Liver (tissue), 9 donors: ENCODE data around the gene SOD1. TPM values are rescaled to one million over a fixed set of nuclear protein-coding genes. Genes with fewer than 3 reads are reported as not detected.

Experiments
- DNase-seq: peaks from one replicate; pipeline ENCODE4 v3.0.0-alpha.2; 2017; ENCODE audit warnings: low spot score
- H3K27ac ChIP-seq, 2 donors: one replicate each; pipeline ENCODE4 v1.7.0; 2013; ENCODE audit warnings: inconsistent platforms in 2 of 2, low read length in 2 of 2, control low read depth in 1 of 2, low read depth in 1 of 2, mild to moderate bottlenecking in 1 of 2
- H3K27me3 ChIP-seq, 4 donors: one replicate each; pipeline versions ENCODE4 v1.6.1 to v1.7.0; 2013; ENCODE audit warnings: low read length in 3 of 4, inconsistent platforms in 1 of 4, mild to moderate bottlenecking in 1 of 4, moderate library complexity in 1 of 4; ENCODE audit not compliant: control insufficient read depth in 4 of 4, insufficient read depth in 4 of 4
- H3K36me3 ChIP-seq, 4 donors: one replicate each; pipeline versions ENCODE4 v1.6.1 to v1.7.0; 2013; ENCODE audit warnings: low read length in 3 of 4, mild to moderate bottlenecking in 3 of 4, low read depth in 1 of 4, moderate library complexity in 1 of 4; ENCODE audit not compliant: control insufficient read depth in 4 of 4, insufficient read depth in 3 of 4
- H3K4me1 ChIP-seq, 4 donors: one replicate each; pipeline versions ENCODE4 v1.6.1 to v1.7.0; 2013; ENCODE audit warnings: low read length in 3 of 4, mild to moderate bottlenecking in 3 of 4, moderate library complexity in 1 of 4; ENCODE audit not compliant: control insufficient read depth in 4 of 4, insufficient read depth in 4 of 4
- H3K4me3 ChIP-seq, 3 donors: one replicate each; pipeline versions ENCODE4 v1.6.1 to v1.7.0; 2013; ENCODE audit warnings: low read length in 3 of 3, control low read depth in 1 of 3, low read depth in 1 of 3, mild to moderate bottlenecking in 1 of 3
- H3K9ac ChIP-seq, 2 donors: one replicate each; pipeline ENCODE4 v1.7.0; 2013; ENCODE audit warnings: low read length in 2 of 2, mild to moderate bottlenecking in 2 of 2, moderate library complexity in 2 of 2, control low read depth in 1 of 2, low read depth in 1 of 2
- H3K9me3 ChIP-seq, 4 donors: one replicate each; pipeline versions ENCODE4 v1.6.1 to v1.7.0; 2013; ENCODE audit warnings: low read length in 3 of 4; ENCODE audit not compliant: control insufficient read depth in 4 of 4
- ATF3 ChIP-seq: IDR thresholded peaks from 2 replicates; pipeline ENCODE4 v1.6.1; 2016; ENCODE audit warnings: antibody characterized with exemption
- CTCF ChIP-seq: fragments of 150-350 bp; IDR thresholded peaks from 2 replicates; pipeline ENCODE4 v1.5.1; 2017; ENCODE audit warnings: improper control_type of control experiment, low read depth, low read length; ENCODE audit not compliant: missing input control
- EGR1 ChIP-seq, 2 donors: IDR thresholded peaks; 2 replicates each; pipeline ENCODE4 v1.6.1; 2016 to 2018; ENCODE audit warnings: antibody characterized with exemption in 2 of 2, low read depth in 2 of 2
- FOXA1 ChIP-seq: IDR thresholded peaks from 2 replicates; pipeline ENCODE4 v1.6.1; 2016; ENCODE audit warnings: antibody characterized with exemption
- FOXA2 ChIP-seq: IDR thresholded peaks from 2 replicates; pipeline ENCODE4 v1.6.1; 2016; ENCODE audit warnings: antibody characterized with exemption
- GABPA ChIP-seq, 2 donors: IDR thresholded peaks in 1 of 2; conservative IDR thresholded peaks in 1 of 2; 2 replicates each; pipeline ENCODE4 v1.6.1; 2016; ENCODE audit warnings: antibody characterized with exemption in 2 of 2, mild to moderate bottlenecking in 1 of 2, moderate library complexity in 1 of 2
- HNF4A ChIP-seq, 2 donors: conservative IDR thresholded peaks; 2 replicates each; pipeline ENCODE4 v1.6.1; 2016; ENCODE audit warnings: antibody characterized with exemption in 2 of 2, mild to moderate bottlenecking in 2 of 2
- HNF4G ChIP-seq: IDR thresholded peaks from 2 replicates; pipeline ENCODE4 v1.6.1; 2016; ENCODE audit warnings: antibody characterized with exemption
- JUND ChIP-seq, 2 donors: IDR thresholded peaks; 2 replicates each; pipeline ENCODE4 v1.6.1; 2016; ENCODE audit warnings: antibody characterized with exemption in 2 of 2
- MAX ChIP-seq: IDR thresholded peaks from 2 replicates; pipeline ENCODE4 v1.6.1; 2016; ENCODE audit warnings: antibody characterized with exemption
- NR2F2 ChIP-seq: IDR thresholded peaks from 2 replicates; pipeline ENCODE4 v1.6.1; 2016; ENCODE audit warnings: antibody characterized with exemption
- RAD21 ChIP-seq, 2 donors: IDR thresholded peaks; 2 replicates each; pipeline ENCODE4 v1.6.1; 2016; ENCODE audit warnings: antibody characterized with exemption in 2 of 2, mild to moderate bottlenecking in 2 of 2
- REST ChIP-seq: IDR thresholded peaks from 2 replicates; pipeline ENCODE4 v1.6.1; 2016; ENCODE audit warnings: antibody characterized with exemption, mild to moderate bottlenecking
- RXRA ChIP-seq, 2 donors: IDR thresholded peaks; 2 replicates each; pipeline ENCODE4 v1.6.1; 2017 to 2018; ENCODE audit warnings: antibody characterized with exemption in 2 of 2, mild to moderate bottlenecking in 1 of 2
- SP1 ChIP-seq: IDR thresholded peaks from 2 replicates; pipeline ENCODE4 v1.6.1; 2018; ENCODE audit warnings: antibody characterized with exemption, mild to moderate bottlenecking
- TAF1 ChIP-seq: conservative IDR thresholded peaks from 2 replicates; pipeline ENCODE4 v1.6.1; 2016; ENCODE audit warnings: antibody characterized with exemption, mild to moderate bottlenecking
- YY1 ChIP-seq: IDR thresholded peaks from 2 replicates; pipeline ENCODE4 v1.6.1; 2016; ENCODE audit warnings: antibody characterized with exemption, mild to moderate bottlenecking
- ZBTB33 ChIP-seq: IDR thresholded peaks from 2 replicates; pipeline ENCODE4 v1.6.1; 2016; ENCODE audit warnings: antibody characterized with exemption
- WGBS: extraction: QIAGEN DNeasy Blood & Tissue Kit; methylation state at CpG from one replicate; pipeline ENCODE4 v1.1.7; 2013; 5-methylcytosine and 5-hydroxymethylcytosine counted together
- polyA plus RNA-seq, 2 donors: library from polyadenylated mRNA; stranded (reverse) in 1 of 2; unstranded in 1 of 2; fragments of 200-250 nt in 1 of 2; fragments of >200 nt in 1 of 2; fragmentation: Nextera tagmentation in 1 of 2; extraction: Ambion mirVana in 1 of 2; gene quantifications; one replicate each; pipeline versions ENCODE4 v1.2.1 to v1.2.3, GENCODE V29; 2013 to 2015
- total RNA-seq, 2 donors: library from RNA; depleted of rRNA; stranded (reverse); fragments of >200 nt; gene quantifications; one replicate each; pipeline ENCODE4 v1.2.3, GENCODE V29; 2014
- donor health status: healthy.
- donor health status: healthy.
- donor health status: healthy.
- donor health status: healthy.
- donor health status: healthy.

Gene SOD1
- total and polyA plus RNA-seq, 4 donors, result 129 to 1,258 (median 658) TPM

- H3K4me3 ChIP-seq, result no peak overlapping the region
- no peak overlapping the region for H3K9ac ChIP-seq
- no peak for TF ChIP-seq MAX
- TF ChIP-seq HNF4G, result no peak
- H3K27ac ChIP-seq, result no peak overlapping the region
- peaks cover 0 to 7% (median 2%) of the 10 kb centered on the region in 4 donors for H3K36me3 ChIP-seq
- DNase-seq, result no peak
- WGBS, result 91% methylated on average over 3 of the region's 3 CpGs
- H3K4me1 ChIP-seq, result peaks cover 0 to 6% (median 3%) of the 10 kb centered on the region in 4 donors
- no peaks in the 10 kb centered on the region for H3K9me3 ChIP-seq
- no peaks in the 10 kb centered on the region for H3K27me3 ChIP-seq
These were observed 11.8 kb upstream of the SOD1 start for GRCh38 chr21:31647650-31648049.

GRCh38 chr21:31650930-31651329 is 8.6 kb upstream of the SOD1 start:
- Histone ChIP-seq H3K27me3 (no peaks in the 10 kb centered on the region), H3K36me3 (peaks cover 0 to 9% (median 2%) of the 10 kb centered on the region in 4 donors), H3K4me1 (peaks cover 0 to 6% (median 3%) of the 10 kb centered on the region in 4 donors), H3K4me3 (no peak overlapping the region), H3K9me3 (no peaks in the 10 kb centered on the region), H3K9ac (no peak overlapping the region), H3K27ac (no peak overlapping the region)
- WGBS, result 98% methylated on average over 3 of the region's 3 CpGs
- DNase-seq, result no peak
- TF ChIP-seq GABPA (IDR thresholded peaks at IDR 0.05 in 1 of 2, conservative IDR thresholded peaks at IDR 0.05 in 1 of 2) (no peak), EGR1 (IDR thresholded peaks at IDR 0.05; ENCODE audit: low read depth in 2 of 2) (no peak), SP1 (no peak), RXRA (IDR thresholded peaks at IDR 0.05) (no peak), CTCF (no peak), MAX (no peak), FOXA2 (no peak), ZBTB33 (no peak), FOXA1 (no peak), YY1 (no peak), REST (no peak), HNF4A (conservative IDR thresholded peaks at IDR 0.05) (no peak), HNF4G (no peak), RAD21 (IDR thresholded peaks at IDR 0.05) (no peak), TAF1 (no peak), ATF3 (no peak), JUND (IDR thresholded peaks at IDR 0.05) (no peak), NR2F2 (no peak)
